Testis (tissue), 3 donors: ENCODE data around the gene NUMB. TPM values are rescaled to one million over a fixed set of nuclear protein-coding genes. Genes with fewer than 3 reads are reported as not detected.

ENCODE experiments used
- DNase-seq: peaks from one replicate; pipeline ENCODE4 v3.0.0-alpha.2; 2019
- H3K27ac ChIP-seq, 2 donors: fragments of 200-600 bp; sonication (generic); one replicate each; pipeline ENCODE4 v1.5.1; 2019
- H3K27me3 ChIP-seq: fragments of 200-600 bp; sonication (generic); one replicate; pipeline ENCODE4 v1.5.1; 2019
- H3K36me3 ChIP-seq: fragments of 200-600 bp; sonication (generic); one replicate; pipeline ENCODE4 v1.5.1; 2017; ENCODE audit warnings: low read depth; ENCODE audit errors: missing control alignments
- H3K4me1 ChIP-seq: fragments of 200-600 bp; sonication (generic); one replicate; pipeline ENCODE4 v1.5.1; 2019
- H3K4me3 ChIP-seq, 2 donors: fragments of 200-600 bp; sonication (generic); one replicate each; pipeline ENCODE4 v1.5.1; 2017 to 2019
- H3K9me3 ChIP-seq: fragments of 200-600 bp; sonication (generic); one replicate; pipeline ENCODE4 v1.5.1; 2017
- CTCF ChIP-seq, 3 experiments: fragments of 450-650 bp in 2 of 3; fragments of 200-600 bp in 1 of 3; sonication (generic) in 1 of 3; IDR thresholded peaks; one replicate each; pipeline ENCODE4 v1.5.1; 2016 to 2019; ENCODE audit warnings: antibody characterized with exemption in 3 of 3, mild to moderate bottlenecking in 2 of 3, moderate library complexity in 1 of 3
- POLR2A ChIP-seq: fragments of 450-650 bp; IDR thresholded peaks from one replicate; pipeline ENCODE4 v1.6.1; 2017; ENCODE audit warnings: antibody characterized with exemption, mild to moderate bottlenecking, moderate library complexity
- WGBS, 2 donors: methylation state at CpG; one replicate each; pipeline ENCODE4 v1.1.5; 2018; 5-methylcytosine and 5-hydroxymethylcytosine counted together
- intact Hi-C: fragments of 100-400 bp; cut with DNase I; formaldehyde crosslinking; loops from one replicate; pipeline ENCODE4 v1.15.1; 2023; ENCODE audit warnings: low total_unique reads
- polyA plus RNA-seq: library from polyadenylated mRNA; stranded (reverse); fragments of 350-450 nt; fragmentation: Illumina TruSeq; extraction: RNeasy Lipid Tissue Mini Kit (QIAGEN cat#74804); gene quantifications from one replicate; pipeline ENCODE4 v1.2.3, GENCODE V29; 2014; ENCODE audit warnings: low read depth, low replicate concordance; ENCODE audit not compliant: insufficient read depth
- total RNA-seq, 2 donors: library from RNA; depleted of rRNA; stranded (reverse); fragments of >200 nt; gene quantifications; one replicate each; pipeline ENCODE4 v1.2.3, GENCODE V29; 2016

Gene NUMB
- total and polyA plus RNA-seq, 3 donors from 2014 or later, result 60.3 to 78.7 (median 69.7) TPM

GRCh38 chr14:73254247-73255004 lies 203.9 kb downstream of the NUMB start:
- DNase-seq, result no peak
- intact Hi-C loops, result no loop called here
- Histone ChIP-seq H3K4me3 (no peak overlapping the region), H3K27ac (no peak overlapping the region), H3K36me3 (no peaks in the 10 kb centered on the region), H3K4me1 (no peaks in the 10 kb centered on the region), H3K9me3 (no peaks in the 10 kb centered on the region), H3K27me3 (no peaks in the 10 kb centered on the region)
- TF ChIP-seq CTCF (IDR thresholded peaks at IDR 0.05) (no peak), POLR2A (no peak)
- 91% methylated on average over 13 to 28 of the region's 28 CpGs for WGBS, 2 donors

GRCh38 chr14:73253721-73254120 lies 204.6 kb downstream of the NUMB start:
- Histone ChIP-seq H3K27ac (no peak overlapping the region), H3K9me3 (no peaks in the 10 kb centered on the region), H3K27me3 (no peaks in the 10 kb centered on the region), H3K4me1 (no peaks in the 10 kb centered on the region), H3K36me3 (no peaks in the 10 kb centered on the region), H3K4me3 (no peak overlapping the region)
- TF ChIP-seq CTCF (IDR thresholded peaks at IDR 0.05), result no peak
- TF ChIP-seq POLR2A, result no peak
- 74 to 96% methylated on average over 2 to 12 of the region's 12 CpGs for WGBS, 2 donors
- no peak for DNase-seq
- intact Hi-C loops, result no loop called here

DNA sequence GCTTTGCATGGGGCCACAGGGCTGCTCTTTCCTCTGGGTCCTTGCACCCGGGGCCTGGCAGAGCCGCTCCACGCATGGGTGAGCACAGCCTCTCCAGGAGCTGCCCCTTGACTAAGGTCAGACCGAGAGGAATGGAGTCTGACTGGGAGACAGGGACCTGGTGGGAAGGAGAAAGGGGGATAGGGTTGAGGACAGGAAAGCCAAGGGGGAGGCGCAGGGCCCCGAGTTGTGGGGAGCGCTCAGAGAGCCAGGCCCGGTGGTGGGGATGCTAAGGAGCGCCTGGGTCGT lies 205.1 kb downstream of the NUMB start:
- WGBS, 2 donors, result 86 to 90% methylated on average over 4 to 10 of the region's 10 CpGs
- no peaks in the 10 kb centered on the region for H3K27me3 ChIP-seq
- H3K4me1 ChIP-seq, result no peaks in the 10 kb centered on the region
- TF ChIP-seq POLR2A, result no peak
- TF ChIP-seq CTCF (IDR thresholded peaks at IDR 0.05), result no peak
- no peak for DNase-seq
- intact Hi-C loops, result no loop called here
- H3K27ac ChIP-seq, result no peak overlapping the region
- no peaks in the 10 kb centered on the region for H3K9me3 ChIP-seq
- H3K36me3 ChIP-seq, result no peaks in the 10 kb centered on the region
- H3K4me3 ChIP-seq, result no peak overlapping the region

- 80 to 90% methylated on average over 10 to 29 of the region's 29 CpGs for WGBS, 2 donors
- Histone ChIP-seq H3K9me3 (no peaks in the 10 kb centered on the region), H3K4me1 (no peaks in the 10 kb centered on the region), H3K27ac (no peak overlapping the region), H3K4me3 (no peak overlapping the region), H3K36me3 (no peaks in the 10 kb centered on the region), H3K27me3 (no peaks in the 10 kb centered on the region)
- TF ChIP-seq CTCF (IDR thresholded peaks at IDR 0.05) (no peak), POLR2A (no peak)
- intact Hi-C loops, result no loop called here
- DNase-seq, result no peak
Observed at GRCh38 chr14:73252491-73253322, 205.6 kb downstream of the NUMB start.
